A673 (cell line): ENCODE results near the gene SBF2. TPM values are rescaled to one million over a fixed set of nuclear protein-coding genes. Genes with fewer than 3 reads are reported as not detected.

Source experiments
- BruUV-seq: library from RNA; stranded (reverse); fragments of 400-500 nt; replicated peaks from 2 replicates; lab custom pipeline; 2021; lab: Mats Ljungman, UMichigan
- CTCF ChIA-PET: fragments of 300-600 bp; sonication (Branson Sonifier 250); formaldehyde crosslinking; loops from one replicate; lab custom pipeline; 2022; ENCODE audit warnings: antibody characterized with exemption; lab: Charles Lee
- POLR2A ChIA-PET: fragments of 300-600 bp; sonication (Branson Sonifier 250); formaldehyde crosslinking; loops from one replicate; lab custom pipeline; 2022; ENCODE audit warnings: antibody characterized with exemption; ENCODE audit not compliant: low non-redundant PET; lab: Charles Lee
- DNase-seq: peaks from one replicate; pipeline ENCODE4 v3.0.0-alpha.2; 2015; ENCODE audit warnings: low spot score
- H3K27ac ChIP-seq: fragments of 200-600 bp; sonication (generic); 2 replicates; pipeline ENCODE4 v1.5.1; 2016; ENCODE audit warnings: mixed run types, low read depth, mild to moderate bottlenecking, mixed read lengths, antibody characterized with exemption, low read length; ENCODE audit not compliant: poor library complexity, severe bottlenecking
- H3K27me3 ChIP-seq: fragments of 200-600 bp; sonication (generic); replicated peaks from 2 replicates; pipeline ENCODE4 v1.6.1; 2017; ENCODE audit warnings: mixed run types, low read depth, mild to moderate bottlenecking, mixed read lengths, antibody characterized with exemption, low read length; ENCODE audit not compliant: insufficient read depth, poor library complexity
- H3K36me3 ChIP-seq: fragments of 200-600 bp; sonication (generic); 2 replicates; pipeline ENCODE4 v1.6.1; 2016; ENCODE audit warnings: mixed run types, mild to moderate bottlenecking, mixed read lengths, antibody characterized with exemption, low read length; ENCODE audit not compliant: insufficient read depth, poor library complexity, severe bottlenecking
- H3K4me1 ChIP-seq: fragments of 200-600 bp; sonication (generic); 2 replicates; pipeline ENCODE4 v1.6.1; 2017; ENCODE audit warnings: mixed run types, mild to moderate bottlenecking, mixed read lengths, antibody characterized with exemption, low read length; ENCODE audit not compliant: insufficient read depth, poor library complexity, severe bottlenecking
- H3K4me3 ChIP-seq: fragments of 200-600 bp; sonication (generic); 2 replicates; pipeline ENCODE4 v1.5.1; 2016; ENCODE audit warnings: low read depth, mixed run types, mild to moderate bottlenecking, mixed read lengths, low read length; ENCODE audit not compliant: poor library complexity, severe bottlenecking
- H3K9me3 ChIP-seq: fragments of 200-600 bp; sonication (generic); 2 replicates; pipeline ENCODE4 v1.6.1; 2016; ENCODE audit warnings: mixed run types, low read depth, mild to moderate bottlenecking, mixed read lengths, antibody characterized with exemption, low read length; ENCODE audit not compliant: poor library complexity, severe bottlenecking
- CTCF ChIP-seq: fragments of 300-800, 200-600 bp; sonication (generic); conservative IDR thresholded peaks from 2 replicates; pipeline ENCODE4 v1.5.1; 2017; ENCODE audit warnings: low read depth, mild to moderate bottlenecking, antibody characterized with exemption, low read length, moderate library complexity, mixed read lengths
- EZH2 ChIP-seq: fragments of 200-600 bp; sonication (generic); IDR thresholded peaks from 2 replicates; pipeline ENCODE4 v1.6.1; 2017; ENCODE audit warnings: borderline replicate concordance, low read depth, mild to moderate bottlenecking, mixed read lengths, antibody characterized with exemption, low read length; ENCODE audit not compliant: poor library complexity, severe bottlenecking
- intact Hi-C: fragments of 100-400 bp; cut with micrococcal nuclease; formaldehyde crosslinking; loops from one replicate; pipeline ENCODE4 v1.10.0; 2022; ENCODE audit not compliant: unreplicated experiment
- total RNA-seq: library from RNA; stranded (reverse); gene quantifications from 2 replicates; pipeline ENCODE4 v1.2.3, GENCODE V29; 2021

The SBF2 gene
- total RNA-seq, 1 experiment from 2014 or later = 31.8 TPM

- H3K27ac ChIP-seq = no peak overlapping the region
- no TSS peak for BruUV-seq
- CTCF ChIA-PET = interaction anchor here (0.5 to 1.0 kb wide), 3 partner anchors 17 to 694 kb away, joined by 3 read pairs; no protein-coding TSS in a partner anchor
Observed at GRCh38 chr11:10307022-10307399, 13.0 kb upstream of the SBF2 start.

GRCh38 chr11:10305964-10306918, 12.2 kb upstream of the SBF2 start:
- CTCF ChIA-PET = interaction anchor here (0.6 kb wide), 2 partner anchors 445 to 1204 kb away, joined by 3 to 4 read pairs; partner anchors contain the start of gene CTR9
- DNase-seq = peak; percentile 56
- Histone ChIP-seq H3K27ac (no peak overlapping the region), H3K4me3 (peak overlapping the region; percentile 73), H3K9me3 (no peaks in the 10 kb centered on the region), H3K4me1 (peaks cover 12% of the 10 kb centered on the region), H3K27me3 (no peaks in the 10 kb centered on the region), H3K36me3 (no peaks in the 10 kb centered on the region)
- intact Hi-C loops = loop anchor here (2.0 to 10.0 kb wide), 6 partner anchors 97 to 691 kb away; no protein-coding TSS in a partner anchor
- POLR2A ChIA-PET = interaction anchor here (0.5 kb wide), 1 partner anchor 489 kb away, joined by 3 read pairs; no protein-coding TSS in a partner anchor
- TSS peak; percentile 61 for BruUV-seq
- no peak for TF ChIP-seq CTCF
- TF ChIP-seq EZH2 = no peak

More at GRCh38 chr11:10307022-10307399, 13.0 kb upstream of the SBF2 start:
- Histone ChIP-seq H3K4me3 (peak overlapping the region; percentile 73), H3K9me3 (no peaks in the 10 kb centered on the region), H3K4me1 (peaks cover 6% of the 10 kb centered on the region), H3K27me3 (no peaks in the 10 kb centered on the region), H3K36me3 (no peaks in the 10 kb centered on the region)
- TF ChIP-seq EZH2 (no peak), CTCF (no peak)
- DNase-seq = no peak
- intact Hi-C loops = loop anchor here (2.0 to 10.0 kb wide), 6 partner anchors 98 to 692 kb away; no protein-coding TSS in a partner anchor
- POLR2A ChIA-PET = no interaction called here

GRCh38 chr11:10305262-10305963, 11.4 kb upstream of the SBF2 start:
- BruUV-seq = no TSS peak
- H3K27me3 ChIP-seq = no peaks in the 10 kb centered on the region
- POLR2A ChIA-PET = interaction anchor here (0.5 to 0.7 kb wide), 3 partner anchors 485 to 888 kb away, joined by 3 to 11 read pairs (median 4); no protein-coding TSS in a partner anchor

More at GRCh38 chr11:10305262-10305963, 11.4 kb upstream of the SBF2 start:
- intact Hi-C loops = loop anchor here (5.0 to 10.0 kb wide), 3 partner anchors 333 to 691 kb away; no protein-coding TSS in a partner anchor
- DNase-seq = peak; percentile 62
- Histone ChIP-seq H3K9me3 (no peaks in the 10 kb centered on the region), H3K4me3 (peak overlapping the region; percentile 73), H3K36me3 (no peaks in the 10 kb centered on the region), H3K4me1 (peaks cover 14% of the 10 kb centered on the region), H3K27ac (no peak overlapping the region)
- TF ChIP-seq CTCF (no peak), EZH2 (no peak)
- CTCF ChIA-PET = interaction anchor here (0.6 to 0.7 kb wide), 5 partner anchors 12 to 1016 kb away, joined by 4 to 7 read pairs (median 5); no protein-coding TSS in a partner anchor
